HK-2 (cell line): ENCODE measurements around the gene TIAM1.

Experiments used
- DNase-seq: peaks from one replicate; pipeline ENCODE4 v3.0.0-alpha.2; 2018; ENCODE audit not compliant: unreplicated experiment

Gene TIAM1

GRCh38 chr21:31329456-31330143, 14.5 kb downstream of the TIAM1 start:
- DNase-seq = no peak

- DNase-seq = no peak
Measured at GRCh38 chr21:31326522-31327242, 17.4 kb downstream of the TIAM1 start.

GRCh38 chr21:31318971-31319370, 25.1 kb downstream of the TIAM1 start:
- DNase-seq = no peak

DNA sequence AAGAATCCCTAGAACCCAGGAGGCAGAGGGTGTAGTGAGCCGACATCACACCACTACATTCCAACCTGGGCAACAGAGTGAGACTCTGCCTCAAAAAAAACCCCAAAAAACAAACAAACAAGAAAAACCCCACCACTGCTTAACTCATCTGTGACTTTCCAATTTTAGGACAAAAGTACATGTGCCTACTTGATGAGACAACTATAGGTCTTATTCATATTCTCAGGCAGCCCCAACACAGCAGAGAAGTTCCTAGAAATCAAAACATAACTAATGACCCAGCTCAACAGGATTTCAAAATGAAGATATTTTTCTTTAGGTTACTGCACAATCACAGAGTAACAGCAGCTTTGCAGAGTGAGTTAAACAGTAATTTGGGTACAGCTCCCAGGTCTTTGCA, 26.4 kb downstream of the TIAM1 start:
- no peak for DNase-seq

GRCh38 chr21:31316488-31317169, 27.4 kb downstream of the TIAM1 start:
- no peak for DNase-seq

DNA sequence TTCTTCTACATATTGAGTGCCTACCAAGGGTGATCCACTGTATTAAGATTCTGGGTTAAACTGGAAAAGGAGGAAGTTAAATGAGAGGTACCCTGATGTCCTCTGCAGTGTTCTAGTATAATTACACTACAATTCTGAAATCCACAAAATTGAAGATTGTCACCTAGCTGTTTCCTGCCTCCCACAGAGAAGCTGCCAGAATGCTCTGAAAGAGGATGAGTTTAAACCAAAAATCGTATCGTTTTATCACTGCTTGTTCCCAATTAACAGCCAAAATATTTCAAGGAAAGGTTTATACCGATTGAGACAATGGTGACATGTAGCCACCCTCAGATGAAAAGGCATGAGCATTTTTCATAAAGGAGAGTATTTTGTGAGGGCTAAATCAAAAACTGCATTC, 28.0 kb downstream of the TIAM1 start:
- no peak for DNase-seq

DNA sequence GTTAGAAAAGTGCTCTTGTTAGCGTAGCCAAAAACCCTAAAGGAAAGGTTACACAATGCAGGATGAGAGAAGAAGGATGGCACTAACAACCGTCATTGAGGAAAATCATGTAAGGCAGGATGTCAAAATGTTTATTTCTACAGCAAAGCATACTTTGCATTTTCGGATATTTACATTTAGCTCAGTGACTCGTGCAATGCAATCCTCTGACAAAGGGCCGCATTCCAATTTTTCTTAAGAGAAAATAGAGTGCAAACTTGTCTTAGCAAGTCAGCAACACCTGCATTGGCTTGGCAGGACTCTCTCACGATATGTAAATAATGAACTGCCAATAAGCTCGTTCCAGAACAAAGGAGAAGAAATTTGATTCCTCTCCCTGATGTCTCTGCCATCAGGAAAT, 33.3 kb downstream of the TIAM1 start:
- no peak for DNase-seq

GRCh38 chr21:31308584-31308983, 35.5 kb downstream of the TIAM1 start:
- DNase-seq = no peak

DNA sequence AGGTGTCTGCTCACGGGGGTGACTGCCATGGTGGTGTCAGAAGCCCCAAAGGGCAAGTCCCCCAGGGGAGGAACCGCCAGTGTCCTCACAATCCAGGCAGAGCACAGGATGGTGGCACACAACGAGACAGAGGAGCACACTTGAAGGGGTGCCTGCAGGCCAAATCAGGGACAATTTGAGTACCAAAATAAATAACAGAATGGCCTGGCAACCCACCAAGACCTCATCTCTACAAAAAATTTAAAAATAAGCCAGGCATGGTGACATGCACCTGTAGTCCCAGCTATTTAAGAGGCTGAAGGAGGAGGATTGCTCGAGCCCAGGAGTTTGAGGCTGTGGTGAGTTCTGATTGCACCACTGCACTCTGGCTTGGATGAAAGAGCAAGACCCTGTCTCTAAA, 38.2 kb downstream of the TIAM1 start:
- DNase-seq = no peak

GRCh38 chr21:31299291-31300147, 44.5 kb downstream of the TIAM1 start:
- no peak for DNase-seq

DNA sequence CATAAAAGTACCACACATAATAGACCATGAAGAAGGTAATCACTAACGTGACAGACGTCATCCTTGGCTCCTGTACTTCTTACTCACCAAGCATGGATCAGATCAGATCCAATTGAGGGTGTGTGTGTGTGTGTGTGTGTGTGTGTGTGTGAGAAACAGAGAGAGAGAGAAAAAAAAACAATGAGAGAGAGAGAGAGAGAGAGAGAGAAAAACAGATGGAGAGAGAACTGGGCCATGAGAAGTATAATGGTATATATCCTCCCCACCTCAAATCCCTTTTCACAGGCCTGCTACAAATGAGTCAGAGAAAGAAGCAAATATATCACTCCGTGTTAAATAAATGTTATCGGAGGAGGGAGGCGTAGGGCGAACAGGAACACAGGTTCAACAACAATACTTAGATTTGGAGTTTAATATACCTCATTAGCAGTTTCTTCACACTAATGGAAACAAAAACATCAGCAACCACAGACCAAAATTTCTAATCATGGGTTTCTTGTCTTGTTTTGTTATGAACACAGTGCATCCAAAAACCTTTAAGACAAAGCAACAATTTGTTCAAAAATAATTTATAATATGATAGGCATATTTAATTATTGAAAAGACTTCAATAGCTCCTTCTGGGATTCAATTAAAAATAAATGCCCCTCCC, 45.3 kb downstream of the TIAM1 start:
- DNase-seq = no peak

DNA sequence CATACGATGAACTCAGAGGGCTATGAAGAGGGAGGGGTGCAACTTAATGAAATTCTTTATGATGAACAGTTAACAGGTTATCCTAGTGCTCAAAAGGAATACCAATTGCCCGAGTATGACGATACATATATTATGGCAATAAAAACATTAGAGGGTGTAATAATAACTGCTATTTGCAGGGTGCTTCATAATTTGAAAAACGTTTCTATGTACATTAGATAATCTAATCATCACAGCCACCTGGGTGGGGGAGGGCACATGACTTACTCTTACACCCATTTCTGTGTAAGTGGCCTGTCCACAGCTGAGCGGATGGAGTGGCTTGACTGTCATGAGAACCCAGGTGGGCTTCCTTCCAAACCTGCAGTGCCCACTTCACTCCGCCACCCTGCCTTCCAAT, 46.3 kb downstream of the TIAM1 start:
- DNase-seq = no peak

DNA sequence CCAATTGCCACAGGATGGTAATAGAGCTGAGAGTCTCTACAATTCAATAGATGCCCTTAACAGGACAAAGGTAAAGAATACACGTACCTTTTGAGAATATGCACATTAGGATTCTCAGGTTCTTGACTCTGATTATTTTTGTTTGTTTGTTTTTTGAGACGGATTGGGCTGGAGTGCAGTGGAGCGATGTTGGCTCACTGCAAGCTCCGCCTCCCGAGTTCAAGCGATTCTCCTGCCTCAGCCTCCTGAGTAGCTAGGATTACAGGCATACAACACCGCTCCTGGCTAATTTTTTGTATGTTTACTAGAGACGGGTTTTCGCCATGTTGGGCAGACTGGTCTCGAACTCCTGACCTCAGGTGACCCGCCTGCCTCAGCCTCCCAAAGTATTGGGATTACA, 48.4 kb downstream of the TIAM1 start:
- no peak for DNase-seq

DNA sequence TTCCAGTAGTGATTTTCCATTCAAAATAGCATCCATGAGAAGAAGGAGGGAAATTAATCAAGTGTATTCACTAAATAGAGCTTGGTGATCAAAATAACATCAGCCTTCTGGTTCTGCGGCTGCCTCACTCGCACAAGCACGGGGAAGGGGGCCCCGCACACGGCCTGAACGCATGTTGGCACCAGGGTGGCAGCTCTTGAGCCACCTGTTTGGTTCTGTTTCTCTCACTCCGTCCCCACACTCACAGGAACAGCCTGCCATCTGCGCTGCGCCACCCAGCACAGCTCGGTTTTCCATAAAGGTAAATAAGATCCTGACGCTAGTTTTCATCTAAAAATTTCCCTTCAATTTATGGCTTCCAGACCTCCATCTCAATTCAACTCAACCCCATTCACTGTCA, 49.4 kb downstream of the TIAM1 start:
- DNase-seq = no peak

DNA sequence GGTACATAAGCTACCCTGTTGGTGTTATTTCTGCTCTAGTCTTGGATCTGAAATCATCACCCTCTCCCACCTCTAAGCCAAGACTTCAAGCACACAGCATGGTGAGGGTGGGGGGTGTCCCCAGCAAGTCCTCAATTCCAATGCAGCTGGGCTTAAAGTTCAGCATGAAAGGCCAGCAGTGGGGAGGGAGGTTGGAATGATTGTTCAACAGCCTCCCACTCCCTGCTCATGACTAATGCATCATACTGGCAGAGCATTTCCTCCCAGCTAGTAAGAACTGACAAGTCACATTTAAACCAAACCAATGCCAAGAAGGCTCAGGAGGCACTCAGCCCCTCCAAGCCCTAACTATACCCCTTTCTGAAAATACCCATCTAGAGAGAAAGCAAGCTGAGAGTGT, 50.1 kb downstream of the TIAM1 start:
- DNase-seq = peak; percentile 30

DNA sequence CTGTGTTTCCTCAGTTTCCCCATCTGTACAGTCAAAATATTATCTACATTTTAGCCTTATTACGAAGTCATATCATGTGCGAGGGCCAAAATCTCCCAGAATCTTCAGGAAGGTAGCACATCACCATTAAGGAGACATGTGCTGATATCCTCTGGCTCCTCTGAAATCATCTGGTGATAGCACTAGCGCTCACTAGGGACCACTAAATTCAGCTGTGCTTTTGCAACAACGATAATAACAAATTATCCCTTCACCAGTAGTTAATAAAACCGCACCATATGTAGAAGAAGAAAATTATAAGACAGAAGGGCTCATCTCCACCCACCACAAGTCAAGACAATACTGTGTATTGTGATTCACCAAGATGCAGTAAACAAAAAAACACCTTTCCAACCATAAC, 53.3 kb downstream of the TIAM1 start:
- DNase-seq = no peak

DNA sequence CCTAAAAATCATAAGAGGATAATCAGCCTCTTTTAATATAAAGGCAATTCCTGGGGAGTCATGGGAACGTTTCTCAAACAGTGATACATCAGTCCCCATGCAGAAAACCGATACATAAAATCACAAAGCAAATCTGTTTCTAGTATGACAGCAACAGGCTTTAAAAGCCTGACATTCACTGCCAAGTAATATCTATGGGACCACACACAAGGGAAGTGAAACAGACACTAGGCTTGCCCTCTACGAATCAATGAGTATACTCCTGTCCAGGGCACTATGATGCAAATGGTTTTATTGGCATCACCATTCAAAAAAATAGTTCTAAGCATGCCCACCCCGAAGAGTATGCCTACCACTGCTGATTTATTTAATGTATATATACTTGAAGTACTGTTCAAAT, 54.4 kb downstream of the TIAM1 start:
- no peak for DNase-seq

GRCh38 chr21:31288191-31288590, 55.9 kb downstream of the TIAM1 start:
- DNase-seq = no peak

DNA sequence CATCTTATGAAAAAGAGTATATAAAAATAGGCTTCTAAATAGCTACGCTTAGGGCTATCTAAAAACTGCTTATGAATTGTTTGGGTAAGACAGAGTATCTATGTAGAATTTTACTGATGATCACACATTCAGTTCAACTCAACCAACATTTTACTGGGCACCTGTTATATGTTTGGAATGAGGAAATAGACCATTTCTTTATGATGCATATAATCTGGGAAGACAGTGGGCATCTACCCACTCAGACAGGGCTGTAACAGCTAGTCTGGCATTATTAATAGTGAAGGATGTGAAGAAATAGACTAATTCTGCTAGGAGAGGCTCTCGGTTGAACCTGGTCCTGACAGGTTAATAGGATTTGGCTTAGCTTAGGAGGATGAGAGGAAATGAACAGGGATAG, 56.9 kb downstream of the TIAM1 start:
- no peak for DNase-seq

- no peak for DNase-seq
Measured at GRCh38 chr21:31286621-31287020, 57.4 kb downstream of the TIAM1 start.

DNA sequence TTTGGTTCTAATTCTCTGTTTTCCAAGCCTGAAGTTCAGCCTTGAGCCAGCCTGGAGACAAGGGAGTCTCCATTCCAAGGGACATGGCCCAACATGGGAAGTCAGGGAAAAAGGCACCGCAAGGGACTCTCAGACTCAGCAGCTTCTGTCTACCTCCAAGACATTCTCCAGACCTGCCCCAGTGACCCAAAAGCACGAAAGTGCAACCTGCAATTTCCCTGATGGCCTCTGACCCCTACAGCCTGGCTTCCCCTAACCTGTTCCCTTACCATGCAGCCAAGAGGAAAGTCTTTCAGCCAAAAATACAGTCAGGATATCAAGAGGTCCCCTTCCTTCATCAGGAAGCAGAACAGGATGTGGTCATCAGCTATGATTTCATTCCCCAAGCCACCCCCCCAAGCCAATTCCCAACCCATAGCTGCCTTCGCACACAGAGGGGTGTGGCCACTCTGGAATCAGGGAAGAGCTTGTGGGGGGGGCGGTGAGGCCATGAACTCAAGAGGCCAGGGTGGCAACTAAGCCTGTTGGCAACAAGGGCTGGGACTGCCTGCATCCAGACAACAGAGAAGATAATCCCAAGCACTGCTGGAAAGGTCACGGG, 59.2 kb downstream of the TIAM1 start:
- DNase-seq = peak; percentile 38
